Measurements from ENCODE around the gene SLC22A12.

The SLC22A12 gene

DNA sequence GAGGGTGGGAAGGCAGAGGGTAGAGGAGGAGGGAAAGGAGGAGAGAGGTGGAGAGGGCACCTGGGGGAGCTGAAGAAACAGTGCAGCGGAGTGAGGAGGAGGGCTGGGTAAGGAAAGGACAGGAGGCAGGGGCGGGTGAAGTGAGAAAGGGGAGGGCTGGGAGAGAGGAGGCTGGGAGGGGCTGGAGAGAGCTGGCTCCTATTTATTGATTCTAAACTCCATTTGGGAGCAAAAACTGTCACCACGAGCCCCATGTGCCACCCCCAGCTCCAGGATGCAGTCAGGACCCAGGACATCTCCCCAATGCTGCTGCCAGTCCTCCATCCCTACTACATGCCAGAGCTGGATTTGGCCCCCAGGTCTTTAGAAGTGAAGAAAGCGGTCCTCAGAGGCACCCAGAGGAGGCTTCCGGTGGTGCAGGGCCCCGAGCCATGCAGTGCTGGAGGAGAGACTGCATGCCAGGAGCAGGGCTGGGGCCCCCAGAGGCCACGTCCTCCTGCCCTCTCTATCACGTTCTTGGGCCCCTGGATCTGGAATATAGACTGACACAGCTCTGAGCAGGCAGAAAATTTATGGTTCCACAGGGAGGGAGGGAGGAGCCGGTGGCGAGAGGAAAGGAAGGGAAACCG lies 53.7 kb downstream of the SLC22A12 start:
- H3K4me3 ChIP-seq: no peak overlapping the region
- peaks cover 0 to 53% (median 13%) of the 10 kb centered on the region in 11 experiments; a peak in 15 of 22 replicates for H4K20me1 ChIP-seq
- TF ChIP-seq Cebpa-rat (IDR thresholded peaks at IDR 0.05): no peak
- H3K36me3 ChIP-seq: no peaks in the 10 kb centered on the region
- H3K27me3 ChIP-seq: peaks cover 53 to 81% (median 68%) of the 10 kb centered on the region in 11 experiments
- no peak overlapping the region for H3K9ac ChIP-seq
- peaks cover 8 to 78% (median 55%) of the 10 kb centered on the region in 10 experiments; a peak in 19 of 20 replicates for H3K4me1 ChIP-seq
- H3K27ac ChIP-seq: no peak overlapping the region
- H3K4me2 ChIP-seq: peak overlapping the region in 10 of 11 experiments; percentile 21 to 66 (median 56); a peak in 16 of 22 replicates
- no peaks in the 10 kb centered on the region for H3K9me3 ChIP-seq (replicated peaks in 1 of 11)

DNA sequence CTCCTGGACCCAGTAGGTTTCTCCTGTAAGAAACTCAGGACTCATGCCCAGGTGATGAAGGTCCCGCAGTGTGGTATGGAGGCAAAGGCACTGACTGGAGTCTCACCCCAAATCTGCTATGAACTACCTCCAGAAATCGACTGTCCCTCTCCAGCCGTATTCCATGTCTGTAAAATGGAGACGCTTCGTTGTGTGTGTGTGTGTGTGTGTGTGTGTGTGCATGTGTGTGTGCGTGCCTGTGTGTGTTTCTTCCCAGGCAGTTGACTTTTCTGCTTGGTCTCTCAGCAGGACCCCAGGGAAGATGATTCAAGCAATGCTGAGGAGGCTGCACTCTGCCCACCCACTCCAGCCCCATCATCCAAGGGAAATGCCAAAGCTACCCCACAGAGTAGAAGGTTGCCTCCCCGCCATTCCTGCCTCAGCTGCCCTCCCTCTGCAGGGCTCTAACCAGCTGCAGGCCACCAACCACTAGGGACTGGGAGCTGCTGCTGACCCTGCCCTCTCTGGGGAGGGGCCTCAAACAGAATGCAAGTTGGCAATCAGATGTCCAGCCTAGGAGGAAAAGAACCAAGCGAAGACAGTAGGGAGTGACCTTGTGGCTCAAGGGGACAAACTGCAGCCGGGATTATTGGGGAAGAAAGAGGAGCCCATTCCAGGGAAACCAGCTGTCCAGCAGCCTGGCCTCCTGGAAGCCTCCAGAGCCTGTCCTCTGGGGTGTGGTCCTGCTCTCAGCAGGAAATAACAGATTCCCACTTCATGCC lies 56.2 kb downstream of the SLC22A12 start:
- Histone ChIP-seq H3K4me1 (peaks cover 8 to 84% (median 63%) of the 10 kb centered on the region in 10 experiments; a peak in 19 of 20 replicates), H3K36me3 (no peaks in the 10 kb centered on the region), H3K27me3 (peaks cover 29 to 56% (median 44%) of the 10 kb centered on the region in 11 experiments), H3K9me3 (replicated peaks in 1 of 11) (no peaks in the 10 kb centered on the region), H3K9ac (no peak overlapping the region), H3K4me2 (peak overlapping the region in 9 of 11 experiments; percentile 37 to 86 (median 68); a peak in 18 of 22 replicates), H4K20me1 (peaks cover 0 to 42% (median 7%) of the 10 kb centered on the region in 11 experiments; a peak in 15 of 22 replicates), H3K27ac (no peak overlapping the region), H3K4me3 (no peak overlapping the region)
- no peak for TF ChIP-seq Cebpa-rat (IDR thresholded peaks at IDR 0.05)

DNA sequence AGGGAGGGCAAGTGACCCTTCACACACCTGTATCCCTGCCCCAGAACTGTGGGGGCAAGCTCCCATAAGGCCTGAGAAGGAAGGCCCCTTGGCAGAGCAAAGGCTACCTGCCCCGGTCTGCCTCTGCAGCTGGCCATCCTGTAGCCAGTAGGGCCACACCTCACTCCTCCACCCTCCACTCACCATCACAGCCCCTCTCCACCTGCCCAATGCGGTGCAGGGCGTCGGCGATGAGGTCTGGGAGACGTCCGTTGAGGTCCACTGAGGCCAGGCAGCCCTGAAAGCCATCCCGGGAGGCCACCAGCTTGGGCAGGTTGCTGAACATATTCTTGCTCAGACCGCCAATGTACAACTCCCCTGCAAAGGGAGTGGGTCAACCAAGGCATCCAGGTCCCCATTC lies 57.5 kb downstream of the SLC22A12 start:
- Histone ChIP-seq H3K36me3 (no peaks in the 10 kb centered on the region), H3K4me3 (no peak overlapping the region), H3K27me3 (peaks cover 15 to 45% (median 31%) of the 10 kb centered on the region in 11 experiments), H3K9ac (peak overlapping the region in 2 of 11 experiments; percentile 15 to 23; a peak in 3 of 22 replicates), H3K27ac (no peak overlapping the region), H3K9me3 (replicated peaks in 1 of 11) (no peaks in the 10 kb centered on the region), H4K20me1 (peaks cover 0 to 34% (median 0%) of the 10 kb centered on the region in 11 experiments; a peak in 4 of 22 replicates), H3K4me2 (peak overlapping the region in 9 of 11 experiments; percentile 37 to 86 (median 68); a peak in 17 of 22 replicates), H3K4me1 (peaks cover 9 to 90% (median 68%) of the 10 kb centered on the region in 10 experiments)
- no peak for TF ChIP-seq Cebpa-rat (IDR thresholded peaks at IDR 0.05)

DNA sequence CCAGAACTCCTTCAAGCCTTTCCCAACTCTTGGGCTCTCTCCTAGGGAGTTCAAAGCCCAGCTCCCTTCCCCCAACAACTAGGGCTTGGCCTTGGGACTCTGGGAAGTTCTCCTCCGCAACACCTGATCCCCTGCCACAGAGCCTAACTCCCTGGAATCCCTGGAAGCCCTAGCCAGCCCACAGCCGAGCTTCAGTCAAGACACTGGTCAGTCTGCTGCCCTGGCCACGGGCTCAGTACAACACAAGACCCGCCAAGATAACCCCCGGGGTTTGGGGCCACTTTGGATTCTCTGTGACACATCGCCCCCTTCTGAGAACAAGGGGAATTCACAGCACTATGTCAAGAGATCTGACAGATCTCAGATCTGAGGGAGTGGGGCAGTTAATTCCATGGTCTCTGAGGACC lies 58.3 kb downstream of the SLC22A12 start:
- Histone ChIP-seq H4K20me1 (peaks cover 0 to 33% (median 0%) of the 10 kb centered on the region in 11 experiments; a peak in 4 of 22 replicates), H3K4me1 (peaks cover 16 to 91% (median 70%) of the 10 kb centered on the region in 10 experiments), H3K36me3 (no peaks in the 10 kb centered on the region), H3K4me2 (peak overlapping the region in 8 of 11 experiments; percentile 18 to 86 (median 69); a peak in 9 of 22 replicates), H3K4me3 (no peak overlapping the region), H3K9ac (no peak overlapping the region), H3K27ac (no peak overlapping the region), H3K27me3 (peaks cover 8 to 38% (median 23%) of the 10 kb centered on the region in 11 experiments), H3K9me3 (replicated peaks in 1 of 11) (no peaks in the 10 kb centered on the region)
- TF ChIP-seq Cebpa-rat (IDR thresholded peaks at IDR 0.05): no peak

DNA sequence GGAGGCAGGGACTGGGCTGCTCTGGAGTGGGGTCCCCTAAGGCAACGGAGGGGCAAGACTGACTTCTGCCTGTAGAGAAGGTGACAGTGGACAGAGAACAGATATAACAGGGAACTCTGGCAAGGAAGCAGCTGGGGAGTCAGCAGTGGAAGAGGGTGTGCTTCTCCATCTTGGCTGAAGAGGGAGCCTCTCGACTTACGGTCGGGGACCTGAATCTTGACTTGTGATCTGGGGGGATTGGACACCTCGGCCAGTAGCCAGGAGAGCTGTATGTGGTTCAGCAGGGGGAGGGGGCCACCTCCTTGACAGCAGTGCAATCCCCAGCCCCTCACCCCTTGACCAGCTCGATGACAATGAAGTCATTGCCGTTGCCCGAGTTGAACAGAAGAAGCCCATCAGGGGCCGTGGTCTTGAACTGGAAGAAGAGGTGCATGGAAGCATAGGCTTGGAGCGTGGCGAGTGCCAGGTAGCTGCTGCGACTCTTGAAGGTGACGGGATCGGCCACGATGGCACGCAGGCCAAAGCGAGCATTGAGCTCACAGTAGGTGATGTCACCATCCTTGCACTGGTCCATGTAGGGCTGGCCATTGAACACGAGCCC lies 60.0 kb downstream of the SLC22A12 start:
- Histone ChIP-seq H3K36me3 (no peaks in the 10 kb centered on the region), H3K9me3 (replicated peaks in 1 of 11) (no peaks in the 10 kb centered on the region), H4K20me1 (peaks cover 0 to 19% (median 0%) of the 10 kb centered on the region in 11 experiments; a peak in 3 of 22 replicates), H3K4me1 (peaks cover 33 to 93% (median 75%) of the 10 kb centered on the region in 10 experiments), H3K4me2 (0 out of 22 replicates have a peak overlapping the region, but pooled peaks of 4 of the 11 experiments have one; percentile 2 to 35 (median 13)), H3K27me3 (peaks cover 0 to 21% (median 6%) of the 10 kb centered on the region in 11 experiments; a peak in 13 of 22 replicates), H3K27ac (no peak overlapping the region), H3K4me3 (no peak overlapping the region), H3K9ac (no peak overlapping the region)
- TF ChIP-seq Cebpa-rat (IDR thresholded peaks at IDR 0.05): no peak
